GM21723 (cell line): Measurements from ENCODE around the gene MBP.

ENCODE experiments used
- ATAC-seq: cut with Tn5 transposase; IDR thresholded peaks from one replicate; pipeline ENCODE4 v1.9.1; 2021; ENCODE audit warnings: mild to moderate bottlenecking, moderate library complexity; ENCODE audit not compliant: unreplicated experiment

Gene MBP

GRCh38 chr18:77132369-77133050, at the start of gene MBP:
MBP (minus strand) TSS chr18:77132783; CDS start chr18:77105261, 27,522 bp downstream.
- peak; percentile 66 for ATAC-seq

GRCh38 chr18:77181950-77182707, 49.5 kb upstream of the MBP start:
- ATAC-seq = no peak

- ATAC-seq = no peak
Observed at GRCh38 chr18:77178559-77178958, 46.0 kb upstream of the MBP start.

GRCh38 chr18:77177009-77177408, 44.4 kb upstream of the MBP start:
- no peak for ATAC-seq

- ATAC-seq = no peak
Observed at GRCh38 chr18:77173275-77174030, 40.9 kb upstream of the MBP start.

GRCh38 chr18:77170890-77171410, 38.4 kb upstream of the MBP start:
- ATAC-seq = no peak

- no peak for ATAC-seq
Observed at GRCh38 chr18:77168811-77169311, 36.3 kb upstream of the MBP start.

GRCh38 chr18:77167251-77167650, 34.7 kb upstream of the MBP start:
- ATAC-seq = no peak

- no peak for ATAC-seq
Observed at GRCh38 chr18:77166523-77166922, 33.9 kb upstream of the MBP start.

GRCh38 chr18:77165503-77166188, 33.1 kb upstream of the MBP start:
- ATAC-seq = no peak

GRCh38 chr18:77164763-77165485, 32.3 kb upstream of the MBP start:
- ATAC-seq = no peak

GRCh38 chr18:77164026-77164425, 31.4 kb upstream of the MBP start:
- ATAC-seq = no peak

- ATAC-seq = no peak
Observed at GRCh38 chr18:77162580-77162979, 30.0 kb upstream of the MBP start.

GRCh38 chr18:77161961-77162360, 29.4 kb upstream of the MBP start:
- ATAC-seq = no peak

- ATAC-seq = no peak
Observed at GRCh38 chr18:77161383-77161782, 28.8 kb upstream of the MBP start.

- ATAC-seq = no peak
Observed at GRCh38 chr18:77160515-77160914, 27.9 kb upstream of the MBP start.

GRCh38 chr18:77157312-77157711, 24.7 kb upstream of the MBP start:
- ATAC-seq = no peak

GRCh38 chr18:77155031-77155430, 22.4 kb upstream of the MBP start:
- no peak for ATAC-seq

GRCh38 chr18:77153404-77153803, 20.8 kb upstream of the MBP start:
- no peak for ATAC-seq
